Left colon (tissue), 2 donors: ENCODE measurements around the gene THAP9. TPM values are rescaled to one million over a fixed set of nuclear protein-coding genes. Genes with fewer than 3 reads are reported as not detected.
A peak's percentile ranks its signal among the peaks of the same experiment; 100 is the strongest.
"Not testable (repeated sequence)": the region's sequence is repeated elsewhere in the genome, so short reads cannot be mapped to it uniquely, and the experiment has no call there.

Source experiments
- ATAC-seq: fragments of 200-7000 bp; cut with Tn5 transposase; one replicate; pipeline ENCODE4 v1.9.1; 2020; ENCODE audit warnings: mild to moderate bottlenecking, moderate library complexity
- DNase-seq, 2 donors: peaks; one replicate each; pipeline ENCODE4 v3.0.0-alpha.2; 2020
- intact Hi-C, 2 donors: fragments of 100-400 bp; cut with DNase I in 1 of 2; cut with micrococcal nuclease in 1 of 2; formaldehyde crosslinking; loops; one replicate each; pipeline versions ENCODE4 v1.11.2 to v1.14.0; 2022; cut with DNase I, micrococcal nuclease
- long read RNA-seq: library from polyadenylated mRNA; unstranded; transcript quantifications from one replicate; pipeline ENCODE4 v2.0.0, GENCODE V29; 2021
- total RNA-seq, 2 donors: library from RNA; stranded (reverse); fragmentation: NEBNext Ultra II Directional; extraction: Animal tissue kit (Norgen Biotek cat#: 25700); gene quantifications; one replicate each; pipeline ENCODE4 v1.2.1, GENCODE V29; 2021
- donor health status: DM: no; HTN: no; CAD: no.
- donor health status: DM: yes; HTN: yes; CAD: no.

The THAP9 gene, protein sequence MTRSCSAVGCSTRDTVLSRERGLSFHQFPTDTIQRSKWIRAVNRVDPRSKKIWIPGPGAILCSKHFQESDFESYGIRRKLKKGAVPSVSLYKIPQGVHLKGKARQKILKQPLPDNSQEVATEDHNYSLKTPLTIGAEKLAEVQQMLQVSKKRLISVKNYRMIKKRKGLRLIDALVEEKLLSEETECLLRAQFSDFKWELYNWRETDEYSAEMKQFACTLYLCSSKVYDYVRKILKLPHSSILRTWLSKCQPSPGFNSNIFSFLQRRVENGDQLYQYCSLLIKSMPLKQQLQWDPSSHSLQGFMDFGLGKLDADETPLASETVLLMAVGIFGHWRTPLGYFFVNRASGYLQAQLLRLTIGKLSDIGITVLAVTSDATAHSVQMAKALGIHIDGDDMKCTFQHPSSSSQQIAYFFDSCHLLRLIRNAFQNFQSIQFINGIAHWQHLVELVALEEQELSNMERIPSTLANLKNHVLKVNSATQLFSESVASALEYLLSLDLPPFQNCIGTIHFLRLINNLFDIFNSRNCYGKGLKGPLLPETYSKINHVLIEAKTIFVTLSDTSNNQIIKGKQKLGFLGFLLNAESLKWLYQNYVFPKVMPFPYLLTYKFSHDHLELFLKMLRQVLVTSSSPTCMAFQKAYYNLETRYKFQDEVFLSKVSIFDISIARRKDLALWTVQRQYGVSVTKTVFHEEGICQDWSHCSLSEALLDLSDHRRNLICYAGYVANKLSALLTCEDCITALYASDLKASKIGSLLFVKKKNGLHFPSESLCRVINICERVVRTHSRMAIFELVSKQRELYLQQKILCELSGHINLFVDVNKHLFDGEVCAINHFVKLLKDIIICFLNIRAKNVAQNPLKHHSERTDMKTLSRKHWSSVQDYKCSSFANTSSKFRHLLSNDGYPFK
- total RNA-seq, result 1 to 10 TPM; 2.4 to 2.5 TPM
- long read RNA-seq, partial matches to known transcripts, result 1 of 4 reads
- long read RNA-seq, other reads (novel, unspliced or antisense), result 0 of 4 reads

- intact Hi-C loops, result loop anchor here in 1 of 2 donors (5.0 kb wide), 1 partner anchor 112 kb away; the partner anchor contains the start of gene LIN54
- DNase-seq (peak; percentile 97 to 100), ATAC-seq (peak; percentile 91)
Observed at GRCh38 chr4:82900411-82901182, at the start of gene THAP9. Gene THAP9, plus strand, starts transcription at chr4:82900735. Its CDS starts 68 bp downstream, at chr4:82900803.

DNA sequence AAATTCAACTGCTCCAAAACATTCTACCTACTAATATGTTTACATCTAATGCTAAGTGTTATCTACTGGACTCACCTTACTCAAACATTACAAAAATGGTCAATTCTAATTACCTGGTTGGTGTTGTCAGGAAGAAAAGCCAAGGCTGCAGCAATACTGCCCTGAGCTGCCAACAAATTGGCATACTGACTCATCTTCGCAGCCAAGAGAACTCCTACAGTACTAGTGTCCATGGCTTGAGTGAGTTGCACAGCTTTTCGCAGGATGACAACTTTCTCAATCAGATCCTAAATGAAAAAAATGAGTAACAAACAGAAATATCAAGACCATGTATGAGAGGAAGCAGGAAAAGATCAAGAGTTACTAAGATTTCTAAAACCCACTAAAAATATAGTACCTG, 49.2 kb upstream of the THAP9 start:
- ATAC-seq (no peak), DNase-seq (no peak)
- intact Hi-C loops, result no loop called here

GRCh38 chr4:82851885-82852750, 48.4 kb upstream of the THAP9 start:
- ATAC-seq, result peak; percentile 60
- DNase-seq, result no peak
- intact Hi-C loops, result no loop called here

- intact Hi-C loops, result no loop called here
- ATAC-seq (no peak), DNase-seq (no peak)
Observed at GRCh38 chr4:82852751-82853285, 47.7 kb upstream of the THAP9 start.

DNA sequence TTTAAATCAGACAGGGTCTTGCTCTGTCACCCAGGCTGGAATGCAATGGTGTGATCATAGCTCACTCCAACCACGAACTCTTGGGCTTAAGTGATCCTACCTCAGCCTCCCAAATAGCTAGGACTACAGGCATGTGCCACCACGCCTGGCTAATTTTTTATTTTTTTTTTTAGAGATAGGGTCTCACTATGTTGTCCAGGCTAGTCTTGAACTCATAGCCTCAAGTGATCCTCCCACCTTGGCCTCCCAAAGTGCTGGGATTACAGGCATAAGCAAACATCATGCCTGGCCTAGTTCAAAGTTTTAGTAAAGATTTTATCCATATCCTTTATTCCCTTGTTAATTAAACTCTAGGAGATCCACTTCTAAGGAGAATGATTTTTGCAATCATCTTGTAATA, 40.0 kb upstream of the THAP9 start:
- DNase-seq, intact Hi-C loops, ATAC-seq: not testable (repeated sequence)

- no peak for ATAC-seq
- intact Hi-C loops, result no loop called here
Observed at GRCh38 chr4:82861529-82861928, 39.0 kb upstream of the THAP9 start.

DNA sequence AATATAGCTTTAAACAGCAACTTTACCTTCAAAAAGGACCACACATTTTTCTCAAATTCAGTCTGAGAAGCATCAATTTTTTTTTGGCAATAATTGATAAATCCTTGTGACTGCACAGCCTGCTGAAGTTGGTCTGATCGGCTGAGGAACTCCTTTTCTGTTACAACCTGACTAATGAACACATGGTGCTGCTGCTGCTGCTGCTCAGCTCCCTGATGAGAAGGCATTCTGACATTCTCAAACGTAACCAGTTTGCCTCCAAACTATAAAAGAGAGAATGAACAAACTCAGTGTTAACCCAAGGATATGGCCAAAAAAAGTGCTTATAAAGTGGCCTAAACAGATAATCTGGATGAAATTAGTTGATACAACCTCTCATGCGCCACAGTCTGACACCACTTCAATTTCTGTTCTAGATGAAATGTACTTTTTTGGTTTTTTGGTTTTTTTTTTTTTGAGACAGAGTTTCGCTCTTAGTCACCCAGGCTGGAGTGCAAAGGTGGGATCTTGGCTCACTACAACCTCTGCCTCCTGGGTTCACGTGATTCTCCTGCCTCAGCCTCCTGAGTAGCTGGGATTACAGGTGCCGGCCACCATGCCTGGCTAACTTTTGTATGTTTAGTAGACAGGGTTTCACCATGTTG, 36.1 kb upstream of the THAP9 start:
- ATAC-seq, result no peak
- intact Hi-C loops, result no loop called here
- no peak for DNase-seq

More at GRCh38 chr4:82861529-82861928, 39.0 kb upstream of the THAP9 start:
- DNase-seq, result no peak

GRCh38 chr4:82865592-82865991, 34.9 kb upstream of the THAP9 start:
- ATAC-seq, result no peak
- intact Hi-C loops, result no loop called here
- no peak for DNase-seq

GRCh38 chr4:82866033-82866432, 34.5 kb upstream of the THAP9 start:
- DNase-seq, intact Hi-C loops, ATAC-seq: not testable (repeated sequence)

DNA sequence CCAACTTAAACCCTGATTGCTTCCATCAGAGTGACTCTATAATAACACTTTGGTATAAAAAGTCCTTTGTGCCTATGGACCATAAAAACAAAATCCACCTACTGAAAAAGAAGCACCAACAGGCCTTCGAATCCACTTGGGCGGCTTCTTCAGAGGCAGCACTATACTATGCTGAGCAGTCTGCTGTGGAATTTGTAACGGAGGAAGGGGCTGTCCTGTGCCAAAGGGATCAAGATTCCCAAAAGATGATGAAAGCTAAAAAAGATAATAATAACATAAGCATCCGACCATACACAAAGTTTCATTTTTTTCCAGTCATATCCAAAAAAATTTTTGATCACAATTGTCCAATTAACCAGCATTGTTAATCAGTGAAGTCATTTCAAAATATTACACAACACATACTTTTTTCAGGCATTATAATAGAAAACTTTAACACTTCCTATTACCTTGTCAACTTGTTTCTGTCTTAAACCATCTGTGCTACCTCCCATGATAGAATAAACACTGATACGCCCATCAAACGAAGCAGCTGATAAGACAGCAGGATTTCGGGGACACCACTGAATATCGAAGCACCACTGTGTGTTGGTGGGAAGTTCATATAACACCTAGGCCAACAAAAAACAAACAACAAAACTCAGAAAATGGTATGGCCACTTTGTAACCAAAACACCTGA, 33.7 kb upstream of the THAP9 start:
- DNase-seq (no peak), ATAC-seq (no peak)
- intact Hi-C loops, result no loop called here

- DNase-seq, result no peak
- intact Hi-C loops, result no loop called here
- ATAC-seq, result no peak
Observed at GRCh38 chr4:82868572-82868971, 32.0 kb upstream of the THAP9 start.

DNA sequence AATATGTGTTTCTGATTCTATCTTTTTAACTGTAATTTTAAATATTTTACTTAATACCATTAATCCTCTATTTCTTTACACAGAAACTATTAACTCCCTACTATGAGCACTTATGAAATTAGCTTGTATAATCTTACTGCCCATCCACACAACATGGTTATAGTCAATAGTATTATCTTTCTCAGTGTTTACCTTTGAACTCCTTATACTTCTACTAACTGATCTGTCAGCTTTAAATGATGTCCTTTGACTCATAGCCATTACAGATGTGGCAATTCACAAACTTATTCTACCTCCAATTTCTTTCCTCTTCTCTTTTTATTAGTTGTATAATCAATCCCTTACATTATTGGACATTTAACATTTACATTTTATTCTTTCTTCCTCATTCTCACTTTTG, 15.1 kb upstream of the THAP9 start:
- ATAC-seq, result peak; percentile 68
- no peak for DNase-seq
- intact Hi-C loops, result no loop called here

DNA sequence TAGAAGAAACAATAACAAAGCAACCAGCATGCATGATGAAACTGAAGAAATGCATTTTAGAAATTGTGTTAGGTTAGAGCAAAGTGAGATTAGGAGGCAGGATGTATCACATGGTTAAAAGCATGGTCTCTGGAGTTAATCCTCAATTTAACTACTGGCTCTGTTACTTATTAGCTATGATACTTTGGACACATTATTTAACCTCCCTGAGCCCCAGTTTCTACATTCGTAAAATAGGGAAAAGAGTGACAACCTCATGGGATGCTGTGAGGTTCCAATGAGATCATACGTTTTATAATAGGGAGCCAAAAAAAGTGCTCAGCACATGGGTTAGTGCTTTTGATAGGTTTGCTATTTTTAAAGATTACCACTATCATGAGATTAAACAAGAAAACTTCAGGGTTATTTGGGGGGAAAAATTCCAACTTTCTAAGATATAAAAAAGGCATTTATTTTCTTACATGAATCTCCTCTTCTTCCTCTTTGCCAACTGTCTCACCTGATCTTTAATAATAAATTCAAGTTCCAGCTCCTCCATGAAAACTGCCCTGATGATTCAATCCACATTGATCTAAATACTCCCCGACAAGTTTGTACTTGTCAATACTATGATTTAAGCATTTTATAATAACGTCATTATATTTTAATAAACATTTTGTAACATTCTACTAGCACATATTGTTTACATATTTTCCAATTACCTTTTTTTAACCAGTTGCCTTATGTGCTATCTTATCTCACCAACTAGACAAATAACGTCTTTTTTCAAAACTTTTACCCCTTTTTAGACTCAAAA, 14.2 kb upstream of the THAP9 start:
- no peak for ATAC-seq
- intact Hi-C loops, result no loop called here
- DNase-seq, result no peak

DNA sequence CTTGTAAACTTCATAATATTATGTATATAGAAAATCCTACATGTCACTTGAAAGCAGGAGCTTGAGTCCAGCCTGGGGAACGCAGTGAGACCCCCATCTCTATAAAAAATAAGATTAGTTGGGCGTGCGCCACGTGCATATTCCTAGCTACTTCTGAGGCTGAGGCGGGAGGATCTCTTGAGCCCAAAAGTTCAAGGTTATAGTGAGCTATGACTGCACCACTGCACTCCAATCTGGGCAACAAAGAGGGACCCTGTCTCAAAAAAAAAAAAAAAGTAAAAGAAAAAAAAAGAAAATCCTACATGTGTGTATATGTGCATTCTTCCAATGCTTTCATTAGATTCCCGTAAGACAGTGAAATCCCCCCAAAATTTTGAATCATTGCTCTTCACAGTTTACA, 11.2 kb upstream of the THAP9 start:
- ATAC-seq (no peak), DNase-seq (no peak)
- intact Hi-C loops, result no loop called here

DNA sequence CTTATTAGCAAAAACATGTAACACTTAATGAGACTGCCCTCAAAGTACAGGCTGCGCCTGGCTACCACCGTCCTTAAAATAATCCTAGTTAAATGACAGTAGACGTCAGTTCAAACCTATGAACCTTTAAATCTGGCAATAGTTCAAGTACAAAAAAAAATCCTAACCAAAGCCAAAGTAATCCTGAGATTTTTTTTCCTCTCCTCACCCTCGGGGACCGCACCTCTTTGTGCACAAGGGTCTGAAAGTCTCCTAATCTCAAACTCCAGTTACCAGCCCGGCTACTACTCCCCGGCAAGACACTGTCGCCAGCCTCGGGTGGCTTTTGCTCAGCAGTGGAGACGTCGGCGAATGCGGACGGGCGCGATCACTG, 10.0 kb upstream of the THAP9 start:
- ATAC-seq, result peak; percentile 20
- intact Hi-C loops, result no loop called here
- DNase-seq, result no peak
